Omental fat pad (tissue), 4 donors: ENCODE data around the gene SLC2A2. TPM values are rescaled to one million over a fixed set of nuclear protein-coding genes. Genes with fewer than 3 reads are reported as not detected.

Experiments used
- ATAC-seq: fragments of 150-250 bp; one replicate; pipeline ENCODE4 v1.9.1; 2016; ENCODE audit warnings: mild to moderate bottlenecking, moderate library complexity; ENCODE audit not compliant: low FRiP score
- DNase-seq: peaks from one replicate; pipeline ENCODE4 v3.0.0-alpha.2; 2019; ENCODE audit warnings: low spot score
- total RNA-seq, 4 donors: library from RNA; depleted of rRNA; stranded (reverse); fragments of >200 nt; gene quantifications; one replicate each; pipeline ENCODE4 v1.1.0, GENCODE V29; 2016
- TF ChIP-seq, protein P1 (sequence below), 3 donors: fragments of 450-650 bp; IDR thresholded peaks; one replicate each; pipeline ENCODE4 v1.5.1; 2016 to 2017; ENCODE audit warnings: antibody characterized with exemption in 3 of 3, mild to moderate bottlenecking in 3 of 3, moderate library complexity in 2 of 3

The SLC2A2 gene
- not detected for total RNA-seq

DNA sequence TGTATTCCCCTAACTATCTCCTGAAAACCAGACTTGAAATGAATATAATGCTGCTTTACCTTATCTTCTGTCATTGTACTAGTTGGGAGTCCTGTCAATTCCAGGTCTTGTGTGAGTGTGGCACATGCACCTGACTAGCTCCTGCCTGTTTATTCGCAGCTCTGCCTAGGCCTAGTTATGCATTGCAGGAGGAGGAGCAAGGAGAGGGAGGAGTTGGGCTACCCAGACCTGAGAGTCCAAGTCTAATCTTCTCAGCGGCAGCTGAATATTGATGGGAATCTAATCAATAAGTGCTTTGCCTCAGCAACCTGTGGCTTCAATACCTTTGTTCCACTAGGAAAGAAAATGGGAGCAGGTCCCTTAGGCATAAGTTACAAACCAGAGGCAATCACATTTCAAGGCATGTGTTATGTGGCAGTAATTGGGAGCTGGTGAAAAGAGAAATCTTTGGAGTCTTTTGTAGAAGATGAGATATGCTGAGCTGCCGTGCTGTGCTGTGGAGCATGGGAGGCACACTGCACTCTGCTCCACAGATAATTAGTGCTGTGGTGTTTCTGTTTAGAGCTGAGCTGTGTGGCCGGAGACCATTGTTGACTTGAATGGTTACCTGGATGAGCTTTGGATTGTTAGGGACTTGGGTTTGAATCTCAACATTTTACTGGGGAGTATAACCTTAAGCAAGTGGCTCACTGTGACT, at the start of gene SLC2A2:
Gene SLC2A2 (minus strand): TSS at position 124 of the 697 bp plus-strand sequence. CDS start 50 bp downstream, at position 74.
- TF ChIP-seq, protein P1, sequence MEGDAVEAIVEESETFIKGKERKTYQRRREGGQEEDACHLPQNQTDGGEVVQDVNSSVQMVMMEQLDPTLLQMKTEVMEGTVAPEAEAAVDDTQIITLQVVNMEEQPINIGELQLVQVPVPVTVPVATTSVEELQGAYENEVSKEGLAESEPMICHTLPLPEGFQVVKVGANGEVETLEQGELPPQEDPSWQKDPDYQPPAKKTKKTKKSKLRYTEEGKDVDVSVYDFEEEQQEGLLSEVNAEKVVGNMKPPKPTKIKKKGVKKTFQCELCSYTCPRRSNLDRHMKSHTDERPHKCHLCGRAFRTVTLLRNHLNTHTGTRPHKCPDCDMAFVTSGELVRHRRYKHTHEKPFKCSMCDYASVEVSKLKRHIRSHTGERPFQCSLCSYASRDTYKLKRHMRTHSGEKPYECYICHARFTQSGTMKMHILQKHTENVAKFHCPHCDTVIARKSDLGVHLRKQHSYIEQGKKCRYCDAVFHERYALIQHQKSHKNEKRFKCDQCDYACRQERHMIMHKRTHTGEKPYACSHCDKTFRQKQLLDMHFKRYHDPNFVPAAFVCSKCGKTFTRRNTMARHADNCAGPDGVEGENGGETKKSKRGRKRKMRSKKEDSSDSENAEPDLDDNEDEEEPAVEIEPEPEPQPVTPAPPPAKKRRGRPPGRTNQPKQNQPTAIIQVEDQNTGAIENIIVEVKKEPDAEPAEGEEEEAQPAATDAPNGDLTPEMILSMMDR (IDR thresholded peaks at IDR 0.05), result no peak
- ATAC-seq, result no peak

DNA sequence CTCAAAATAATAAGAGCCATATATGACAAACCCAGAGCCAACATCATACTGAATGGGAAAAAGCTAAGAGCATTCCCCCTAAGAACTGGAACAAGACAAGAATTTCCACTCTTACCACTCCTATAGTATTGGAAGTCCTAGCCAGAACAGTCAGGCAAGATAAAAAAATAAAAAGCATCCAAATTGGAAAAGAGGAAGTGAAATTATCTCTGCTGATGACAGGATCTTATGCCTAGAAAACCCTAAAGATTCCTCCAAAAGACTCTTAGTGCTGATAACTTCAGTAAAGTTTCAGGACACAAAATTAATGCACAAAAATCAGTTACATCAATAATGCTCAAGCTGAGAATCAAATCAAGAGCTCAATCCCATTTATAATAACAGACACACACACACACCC, 45.9 kb upstream of the SLC2A2 start:
- ATAC-seq, result no peak
- TF ChIP-seq, protein P1 (IDR thresholded peaks at IDR 0.05), result no peak
- DNase-seq, result no peak

More for the DNA sequence above, at the start of gene SLC2A2:
- no peak for DNase-seq

DNA sequence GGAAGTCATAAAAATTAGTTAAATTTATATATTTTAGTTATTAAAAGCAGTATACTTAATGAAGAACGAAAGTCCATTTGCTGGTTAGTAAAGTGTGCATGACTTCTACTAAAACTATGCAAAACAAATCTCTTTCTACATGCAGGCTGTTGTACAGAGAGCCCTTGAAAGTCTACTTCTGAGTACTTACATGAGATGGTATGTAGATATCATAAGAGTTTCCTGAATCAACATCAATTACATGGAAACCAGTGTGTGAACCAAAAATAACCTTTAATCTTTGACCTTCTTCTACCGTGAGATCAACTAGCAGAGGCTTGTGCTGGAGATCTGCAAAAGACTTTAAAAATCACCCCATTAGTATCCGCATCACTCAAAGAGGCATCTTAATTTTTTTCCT, 42.1 kb upstream of the SLC2A2 start:
- TF ChIP-seq, protein P1 (IDR thresholded peaks at IDR 0.05), result no peak
- no peak for ATAC-seq
- no peak for DNase-seq

DNA sequence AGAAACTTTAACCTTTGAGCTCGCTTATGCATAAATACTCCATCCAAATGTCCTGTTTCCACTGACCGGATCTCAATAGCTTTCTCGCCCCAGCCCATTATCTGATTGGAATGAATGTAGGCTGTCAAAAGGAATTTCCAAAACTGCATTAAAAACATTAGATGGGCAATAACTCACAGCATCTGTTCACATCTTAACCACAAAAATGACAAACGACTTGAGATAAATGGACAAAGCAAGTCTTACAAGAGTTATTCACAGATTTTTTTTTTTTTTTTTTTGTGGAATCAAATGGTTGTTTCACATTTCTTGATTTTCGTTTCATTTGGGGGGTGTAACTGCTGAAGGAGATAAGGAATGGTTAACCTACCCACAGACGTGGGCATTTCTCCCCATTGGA, 39.7 kb upstream of the SLC2A2 start:
- TF ChIP-seq, protein P1 (IDR thresholded peaks at IDR 0.05), result no peak
- ATAC-seq (no peak), DNase-seq (no peak)

DNA sequence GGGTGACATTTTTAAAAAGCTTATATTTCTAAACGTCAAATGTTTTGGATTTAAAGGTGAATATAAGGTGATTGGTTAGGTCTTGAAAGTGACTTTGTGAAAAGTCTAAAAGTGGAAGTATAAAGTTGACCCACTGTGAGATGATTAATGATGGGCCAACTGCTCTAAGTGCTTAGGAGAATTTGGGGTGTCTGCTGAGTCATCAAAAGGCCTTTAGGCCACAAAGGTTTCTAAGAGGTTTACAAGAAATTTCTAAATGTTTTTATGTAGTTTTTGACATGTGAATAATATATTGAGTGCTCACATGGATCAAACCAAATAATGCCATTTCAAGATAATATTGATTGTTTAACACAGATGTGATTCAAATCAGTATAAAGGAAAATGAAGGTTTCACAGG, 39.2 kb upstream of the SLC2A2 start:
- DNase-seq (no peak), ATAC-seq (no peak)
- TF ChIP-seq, protein P1 (IDR thresholded peaks at IDR 0.05), result no peak

DNA sequence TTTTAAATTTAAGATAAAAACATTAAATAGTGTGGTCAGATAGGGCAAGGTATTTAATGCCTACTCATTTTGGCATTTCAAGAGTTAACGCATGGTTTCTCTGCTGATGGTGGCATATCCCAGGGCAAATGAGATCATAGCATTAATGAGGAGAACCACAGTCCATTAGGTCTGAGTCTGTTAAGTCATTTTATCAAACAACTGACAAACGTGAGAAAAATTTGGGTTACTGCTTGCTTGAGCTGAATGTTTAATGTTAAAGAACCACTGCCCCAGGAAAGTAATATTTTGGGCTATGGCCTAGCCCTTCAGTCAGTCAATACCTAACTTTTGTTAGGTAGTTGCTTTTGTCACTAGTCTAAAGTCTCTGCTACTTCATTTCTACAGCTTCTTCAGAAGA, 37.9 kb upstream of the SLC2A2 start:
- TF ChIP-seq, protein P1 (IDR thresholded peaks at IDR 0.05), result no peak
- DNase-seq (no peak), ATAC-seq (no peak)

DNA sequence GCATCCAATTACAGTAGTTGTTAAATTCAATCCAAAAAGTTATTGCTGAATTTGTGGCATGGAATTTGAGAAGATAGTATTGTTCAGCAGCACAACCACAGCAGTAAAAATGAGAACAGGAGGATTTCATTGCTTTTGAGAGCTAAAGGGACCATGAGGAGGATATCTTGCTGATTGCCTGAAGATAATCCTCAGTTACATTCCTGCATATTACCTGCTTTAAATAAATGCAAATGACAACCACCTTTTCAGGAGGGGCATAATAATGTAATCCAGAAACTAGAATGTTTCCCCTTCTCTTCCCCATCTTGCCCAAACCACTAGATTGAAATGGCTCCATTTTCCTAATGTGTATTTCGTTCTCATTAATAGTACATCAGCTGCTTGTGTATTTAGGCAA, 35.2 kb upstream of the SLC2A2 start:
- ATAC-seq (no peak), DNase-seq (no peak)
- TF ChIP-seq, protein P1 (IDR thresholded peaks at IDR 0.05), result no peak
